ENCODE measurements around the gene ATP2A3.
A peak's percentile ranks its signal among the peaks of the same experiment; 100 is the strongest.

ATP2A3 gene

GRCh38 chr17:3918372-3919122, 45.7 kb downstream of the ATP2A3 start:
- H3K36me3 ChIP-seq (ENCODE audit: control insufficient read depth, insufficient read depth, low read length): no peaks in the 10 kb centered on the region
- no peaks in the 10 kb centered on the region for H3K27me3 ChIP-seq (ENCODE audit: control insufficient read depth, insufficient read depth, low read length)
- no peaks in the 10 kb centered on the region for H3K9me3 ChIP-seq (ENCODE audit: control insufficient read depth, insufficient read depth, low read length)
- H3K4me1 ChIP-seq (ENCODE audit: control insufficient read depth, insufficient read depth, low read length): no peaks in the 10 kb centered on the region; the same call in 1 of the 2 replicates
- DNase-seq (ENCODE audit: low read depth, low spot score): no peak
- no peak overlapping the region for H3K27ac ChIP-seq (ENCODE audit: low read length)
- no peak overlapping the region for H3K4me3 ChIP-seq (ENCODE audit: low read length)
- no CpG with 5 or more reads among the region's 8 CpGs for WGBS (ENCODE audit: insufficient coverage, insufficient read length)

- H3K27ac ChIP-seq (ENCODE audit: low read length): no peak overlapping the region
- no peak overlapping the region for H3K4me3 ChIP-seq (ENCODE audit: low read length)
- no peak for DNase-seq (ENCODE audit: low read depth, low spot score)
- H3K36me3 ChIP-seq (ENCODE audit: control insufficient read depth, insufficient read depth, low read length): no peaks in the 10 kb centered on the region
- no CpG with 5 or more reads among the region's 11 CpGs for WGBS (ENCODE audit: insufficient coverage, insufficient read length)
- no peaks in the 10 kb centered on the region; the same call in 1 of the 2 replicates for H3K4me1 ChIP-seq (ENCODE audit: control insufficient read depth, insufficient read depth, low read length)
- H3K9me3 ChIP-seq (ENCODE audit: control insufficient read depth, insufficient read depth, low read length): no peaks in the 10 kb centered on the region
- no peaks in the 10 kb centered on the region for H3K27me3 ChIP-seq (ENCODE audit: control insufficient read depth, insufficient read depth, low read length)
These were observed 46.8 kb downstream of the ATP2A3 start for GRCh38 chr17:3917391-3917931.

GRCh38 chr17:3916825-3917224, 47.4 kb downstream of the ATP2A3 start:
- no CpG with 5 or more reads among the region's 10 CpGs for WGBS (ENCODE audit: insufficient coverage, insufficient read length)
- no peak for DNase-seq (ENCODE audit: low read depth, low spot score)
- Histone ChIP-seq H3K9me3 (ENCODE audit: control insufficient read depth, insufficient read depth, low read length) (no peaks in the 10 kb centered on the region), H3K36me3 (ENCODE audit: control insufficient read depth, insufficient read depth, low read length) (no peaks in the 10 kb centered on the region), H3K4me3 (ENCODE audit: low read length) (no peak overlapping the region), H3K4me1 (ENCODE audit: control insufficient read depth, insufficient read depth, low read length) (no peaks in the 10 kb centered on the region; the same call in 1 of the 2 replicates), H3K27ac (ENCODE audit: low read length) (no peak overlapping the region), H3K27me3 (ENCODE audit: control insufficient read depth, insufficient read depth, low read length) (no peaks in the 10 kb centered on the region)

GRCh38 chr17:3915995-3916696, 48.1 kb downstream of the ATP2A3 start, which contains the start of gene P2RX1:
TSS of gene P2RX1 (minus strand) at chr17:3916465. CDS start at chr17:3916225, 240 bp downstream.
- Histone ChIP-seq H3K4me1 (ENCODE audit: control insufficient read depth, insufficient read depth, low read length) (no peaks in the 10 kb centered on the region; the same call in 1 of the 2 replicates), H3K9me3 (ENCODE audit: control insufficient read depth, insufficient read depth, low read length) (no peaks in the 10 kb centered on the region), H3K27ac (ENCODE audit: low read length) (no peak within 1 kb of the TSS), H3K4me3 (ENCODE audit: low read length) (no peak within 1 kb of the TSS), H3K36me3 (ENCODE audit: control insufficient read depth, insufficient read depth, low read length) (no peaks in the 10 kb centered on the region), H3K27me3 (ENCODE audit: control insufficient read depth, insufficient read depth, low read length) (no peaks in the 10 kb centered on the region)
- DNase-seq (ENCODE audit: low read depth, low spot score): no peak
- no CpG with 5 or more reads among the region's 28 CpGs for WGBS (ENCODE audit: insufficient coverage, insufficient read length)

GRCh38 chr17:3915581-3915994, 48.6 kb downstream of the ATP2A3 start:
- no CpG with 5 or more reads among the region's 13 CpGs for WGBS (ENCODE audit: insufficient coverage, insufficient read length)
- no peaks in the 10 kb centered on the region for H3K27me3 ChIP-seq (ENCODE audit: control insufficient read depth, insufficient read depth, low read length)
- H3K27ac ChIP-seq (ENCODE audit: low read length): no peak overlapping the region
- no peaks in the 10 kb centered on the region for H3K36me3 ChIP-seq (ENCODE audit: control insufficient read depth, insufficient read depth, low read length)
- H3K4me3 ChIP-seq (ENCODE audit: low read length): no peak overlapping the region
- H3K4me1 ChIP-seq (ENCODE audit: control insufficient read depth, insufficient read depth, low read length): no peaks in the 10 kb centered on the region; the same call in 1 of the 2 replicates
- DNase-seq (ENCODE audit: low read depth, low spot score): no peak
- H3K9me3 ChIP-seq (ENCODE audit: control insufficient read depth, insufficient read depth, low read length): no peaks in the 10 kb centered on the region

- DNase-seq (ENCODE audit: low read depth, low spot score): no peak
- Histone ChIP-seq H3K36me3 (ENCODE audit: control insufficient read depth, insufficient read depth, low read length) (no peaks in the 10 kb centered on the region), H3K9me3 (ENCODE audit: control insufficient read depth, insufficient read depth, low read length) (no peaks in the 10 kb centered on the region), H3K4me1 (ENCODE audit: control insufficient read depth, insufficient read depth, low read length) (no peaks in the 10 kb centered on the region; the same call in 1 of the 2 replicates), H3K27ac (ENCODE audit: low read length) (no peak overlapping the region), H3K4me3 (ENCODE audit: low read length) (no peak overlapping the region), H3K27me3 (ENCODE audit: control insufficient read depth, insufficient read depth, low read length) (no peaks in the 10 kb centered on the region)
- WGBS (ENCODE audit: insufficient coverage, insufficient read length): no CpG with 5 or more reads among the region's 10 CpGs
These were observed 49.9 kb downstream of the ATP2A3 start for GRCh38 chr17:3914312-3914670.

GRCh38 chr17:3913531-3914311, 50.5 kb downstream of the ATP2A3 start:
- no peak overlapping the region for H3K4me3 ChIP-seq (ENCODE audit: low read length)
- no peaks in the 10 kb centered on the region; the same call in 1 of the 2 replicates for H3K4me1 ChIP-seq (ENCODE audit: control insufficient read depth, insufficient read depth, low read length)

GRCh38 chr17:3912827-3913226, 51.4 kb downstream of the ATP2A3 start:
- no peak for DNase-seq (ENCODE audit: low read depth, low spot score)
- no peaks in the 10 kb centered on the region for H3K27me3 ChIP-seq (ENCODE audit: control insufficient read depth, insufficient read depth, low read length)
- WGBS (ENCODE audit: insufficient coverage, insufficient read length): no CpG with 5 or more reads among the region's 2 CpGs
- H3K9me3 ChIP-seq (ENCODE audit: control insufficient read depth, insufficient read depth, low read length): no peaks in the 10 kb centered on the region
- H3K4me3 ChIP-seq (ENCODE audit: low read length): no peak overlapping the region
- no peaks in the 10 kb centered on the region; the same call in 1 of the 2 replicates for H3K4me1 ChIP-seq (ENCODE audit: control insufficient read depth, insufficient read depth, low read length)
- H3K27ac ChIP-seq (ENCODE audit: low read length): no peak overlapping the region
- H3K36me3 ChIP-seq (ENCODE audit: control insufficient read depth, insufficient read depth, low read length): no peaks in the 10 kb centered on the region

More at GRCh38 chr17:3913531-3914311, 50.5 kb downstream of the ATP2A3 start:
- DNase-seq (ENCODE audit: low read depth, low spot score): peak; percentile 68
- no peaks in the 10 kb centered on the region for H3K36me3 ChIP-seq (ENCODE audit: control insufficient read depth, insufficient read depth, low read length)
- H3K9me3 ChIP-seq (ENCODE audit: control insufficient read depth, insufficient read depth, low read length): no peaks in the 10 kb centered on the region
- H3K27me3 ChIP-seq (ENCODE audit: control insufficient read depth, insufficient read depth, low read length): no peaks in the 10 kb centered on the region
- no CpG with 5 or more reads among the region's 17 CpGs for WGBS (ENCODE audit: insufficient coverage, insufficient read length)
- H3K27ac ChIP-seq (ENCODE audit: low read length): no peak overlapping the region

GRCh38 chr17:3911271-3912053, 52.8 kb downstream of the ATP2A3 start:
- H3K4me3 ChIP-seq (ENCODE audit: low read length): no peak overlapping the region
- no peaks in the 10 kb centered on the region for H3K9me3 ChIP-seq (ENCODE audit: control insufficient read depth, insufficient read depth, low read length)
- H3K4me1 ChIP-seq (ENCODE audit: control insufficient read depth, insufficient read depth, low read length): no peaks in the 10 kb centered on the region
- no peak for DNase-seq (ENCODE audit: low read depth, low spot score)
- H3K27ac ChIP-seq (ENCODE audit: low read length): no peak overlapping the region
- no CpG with 5 or more reads among the region's 30 CpGs for WGBS (ENCODE audit: insufficient coverage, insufficient read length)
- H3K27me3 ChIP-seq (ENCODE audit: control insufficient read depth, insufficient read depth, low read length): no peaks in the 10 kb centered on the region
- no peaks in the 10 kb centered on the region for H3K36me3 ChIP-seq (ENCODE audit: control insufficient read depth, insufficient read depth, low read length)

Data from iPS DF 6.9 (cell line).